Measurements from ENCODE around the gene NSD1. TPM values are rescaled to one million over a fixed set of nuclear protein-coding genes. Genes with fewer than 3 reads are reported as not detected.

The NSD1 gene
- total RNA-seq, 2 experiments from 2014 or later = 87.6 to 93.3 TPM

DNA sequence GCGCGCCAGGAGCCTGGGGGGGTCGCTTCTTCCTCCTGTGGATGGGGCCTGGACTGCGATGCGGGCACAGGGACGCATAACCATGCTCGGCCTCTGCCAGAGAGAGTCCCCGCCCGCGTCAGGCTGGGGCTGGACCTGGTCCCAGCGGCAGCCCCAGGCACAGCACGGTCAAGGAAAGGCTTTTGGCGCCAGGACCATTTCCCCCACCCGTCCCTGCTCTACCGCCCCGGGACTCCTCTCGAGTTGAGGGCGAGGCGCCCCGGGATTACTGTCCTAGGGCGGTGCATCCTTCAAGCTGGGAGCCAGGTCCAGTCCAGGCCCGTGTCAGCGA, 177.8 kb downstream of the NSD1 start:
- Mint-ChIP-seq H3K9me3 (no peaks in the 10 kb centered on the region), H3K4me3 (peak overlapping the region; percentile 56), H3K27ac (no peak overlapping the region), H3K4me1 (ENCODE audit: low read depth) (peaks cover 45% of the 10 kb centered on the region), H3K36me3 (ENCODE audit: low read depth) (peaks cover 9% of the 10 kb centered on the region), H3K27me3 (peaks cover 6% of the 10 kb centered on the region)
- DNase-seq = no peak
- H3K36me3 ChIP-seq (ENCODE audit: insufficient read depth, low read length) = peaks cover 11% of the 10 kb centered on the region
- no peak for TF ChIP-seq CTCF (IDR thresholded peaks at IDR 0.05)
- H3K4me1 ChIP-seq (ENCODE audit: insufficient read depth, low read length) = peaks cover 64% of the 10 kb centered on the region
- CTCF ChIA-PET = interaction anchor here (1.5 kb wide), 1 partner anchor 58 kb away, joined by 3 read pairs; no protein-coding TSS in a partner anchor
- H3K4me3 ChIP-seq (ENCODE audit: low read length) = peak overlapping the region; percentile 69
- intact Hi-C loops (cut with DNase I, micrococcal nuclease) = loop anchor here (2.0 to 10.0 kb wide), 5 partner anchors 46 to 206 kb away; partner anchors contain the start of genes DDX41 (in 1 of the 2) and RGS14 (in 1 of the 2)
- H3K9me3 ChIP-seq (ENCODE audit: control insufficient read depth in 1 of 2, insufficient read depth in 1 of 2, low read length in 2 of 2) = no peaks in the 10 kb centered on the region
- H3K27ac ChIP-seq (ENCODE audit: low read depth in 1 of 2, low read length in 2 of 2) = no peak overlapping the region
- POLR2A ChIA-PET = interaction anchor here (0.6 to 1.3 kb wide), 3 partner anchors 12 to 134 kb away, joined by 4 to 5 read pairs (median 4); no protein-coding TSS in a partner anchor
- no peak for ATAC-seq (ENCODE audit: poor library complexity)
- H3K27me3 ChIP-seq (ENCODE audit: control insufficient read depth in 1 of 2, insufficient read depth in 2 of 2, low read length in 2 of 2) = peaks cover 0 to 3% of the 10 kb centered on the region in 2 experiments

GRCh38 chr5:177311723-177312648, 178.4 kb downstream of the NSD1 start, which contains the start of gene MXD3:
Gene MXD3, minus strand, starts transcription at chr5:177311898. Its CDS starts 68 bp downstream, at chr5:177311830.
- intact Hi-C loops (cut with DNase I, micrococcal nuclease) = loop anchor here (1.0 to 10.0 kb wide), 6 partner anchors 45 to 205 kb away; partner anchors contain the start of genes DDX41 (in 1 of the 2), PDLIM7 (in 1 of the 2) and RGS14 (in 1 of the 2)
- Mint-ChIP-seq H3K4me3 (peak within 1 kb of the TSS; percentile 83), H3K4me1 (ENCODE audit: low read depth) (peaks cover 40% of the 10 kb centered on the region), H3K27me3 (peaks cover 6% of the 10 kb centered on the region), H3K27ac (no peak within 1 kb of the TSS), H3K9me3 (no peaks in the 10 kb centered on the region), H3K36me3 (ENCODE audit: low read depth) (peaks cover 2% of the 10 kb centered on the region)
- ChIA-PET POLR2A (interaction anchor here (0.6 to 1.5 kb wide), 8 partner anchors 9 to 179 kb away, joined by 3 to 5 read pairs (median 4); partner anchors contain the start of genes GRK6, NSD1, PRELID1 and RAB24), CTCF (interaction anchor here (0.8 to 1.6 kb wide), 6 partner anchors 57 to 189 kb away, joined by 3 to 4 read pairs (median 4); no protein-coding TSS in a partner anchor)
- peak; percentile 87 to 96 (median 94) for DNase-seq
- H3K27me3 ChIP-seq (ENCODE audit: control insufficient read depth in 1 of 2, insufficient read depth in 2 of 2, low read length in 2 of 2) = peaks cover 0 to 3% of the 10 kb centered on the region in 2 experiments
- no peaks in the 10 kb centered on the region for H3K9me3 ChIP-seq (ENCODE audit: control insufficient read depth in 1 of 2, insufficient read depth in 1 of 2, low read length in 2 of 2)
- ATAC-seq (ENCODE audit: poor library complexity) = peak; percentile 93
- peak within 1 kb of the TSS; percentile 69 for H3K4me3 ChIP-seq (ENCODE audit: low read length)
- H3K36me3 ChIP-seq (ENCODE audit: insufficient read depth, low read length) = peaks cover 5% of the 10 kb centered on the region
- peaks cover 59% of the 10 kb centered on the region for H3K4me1 ChIP-seq (ENCODE audit: insufficient read depth, low read length)
- TF ChIP-seq CTCF (IDR thresholded peaks at IDR 0.05) = no peak
- H3K27ac ChIP-seq (ENCODE audit: low read depth in 1 of 2, low read length in 2 of 2) = peak within 1 kb of the TSS in 1 of 2 donors; percentile 3

- intact Hi-C loops (cut with DNase I, micrococcal nuclease) = loop anchor here (1.0 to 10.0 kb wide), 5 partner anchors 45 to 205 kb away; partner anchors contain the start of genes DDX41 (in 1 of the 2), PDLIM7 (in 1 of the 2) and RGS14 (in 1 of the 2)
- H3K27me3 ChIP-seq (ENCODE audit: control insufficient read depth in 1 of 2, insufficient read depth in 2 of 2, low read length in 2 of 2) = peaks cover 0 to 3% of the 10 kb centered on the region in 2 experiments
- H3K36me3 ChIP-seq (ENCODE audit: insufficient read depth, low read length) = peaks cover 2% of the 10 kb centered on the region
- H3K27ac Mint-ChIP-seq = no peak overlapping the region
- peak; percentile 22 for ATAC-seq (ENCODE audit: poor library complexity)
- TF ChIP-seq CTCF (IDR thresholded peaks at IDR 0.05) = no peak
- H3K4me3 Mint-ChIP-seq = peak overlapping the region; percentile 82
- H3K9me3 Mint-ChIP-seq = no peaks in the 10 kb centered on the region
- H3K27ac ChIP-seq (ENCODE audit: low read depth in 1 of 2, low read length in 2 of 2) = peak overlapping the region in 1 of 2 donors; percentile 3
- H3K9me3 ChIP-seq (ENCODE audit: control insufficient read depth in 1 of 2, insufficient read depth in 1 of 2, low read length in 2 of 2) = no peaks in the 10 kb centered on the region
- H3K4me1 ChIP-seq (ENCODE audit: insufficient read depth, low read length) = peaks cover 51% of the 10 kb centered on the region
- H3K4me3 ChIP-seq (ENCODE audit: low read length) = peak overlapping the region; percentile 69
- H3K36me3 Mint-ChIP-seq (ENCODE audit: low read depth) = no peaks in the 10 kb centered on the region
- H3K4me1 Mint-ChIP-seq (ENCODE audit: low read depth) = peaks cover 41% of the 10 kb centered on the region
- CTCF ChIA-PET = interaction anchor here (0.8 to 1.6 kb wide), 6 partner anchors 56 to 189 kb away, joined by 3 to 4 read pairs (median 4); no protein-coding TSS in a partner anchor
- peaks cover 6% of the 10 kb centered on the region for H3K27me3 Mint-ChIP-seq
- POLR2A ChIA-PET = interaction anchor here (0.8 to 1.5 kb wide), 7 partner anchors 9 to 179 kb away, joined by 3 to 5 read pairs (median 4); partner anchors contain the start of genes GRK6, NSD1, PRELID1 and RAB24
- DNase-seq = peak in 4 of 14 experiments; percentile 29 to 67 (median 48)
These were observed 179.1 kb downstream of the NSD1 start for GRCh38 chr5:177312649-177313181.

Measured in CD4-positive, alpha-beta T cell (primary cell).